Fibroblast of lung (primary cell): Measurements from ENCODE around the gene ERBB4. TPM values are rescaled to one million over a fixed set of nuclear protein-coding genes. Genes with fewer than 3 reads are reported as not detected.

Experiments used
- DNase-seq, 2 donors: peaks; one replicate each; pipeline versions ENCODE4 v3.0.0 to v3.0.0-alpha.2; 2010; ENCODE audit warnings: low read depth in 2 of 2
- H2AFZ ChIP-seq: 2 replicates; pipeline ENCODE4 v1.5.1; 2012; ENCODE audit warnings: low read length, control low read depth, inconsistent platforms
- H3K27ac ChIP-seq: 2 replicates; pipeline ENCODE4 v1.5.1; 2011; ENCODE audit warnings: low read length, control low read depth; ENCODE audit not compliant: insufficient read depth
- H3K27me3 ChIP-seq: 2 replicates; pipeline ENCODE4 v1.5.1; 2011; ENCODE audit warnings: mild to moderate bottlenecking, low read length; ENCODE audit not compliant: control insufficient read depth, insufficient read depth
- H3K36me3 ChIP-seq: 2 replicates; pipeline ENCODE4 v1.5.1; 2011; ENCODE audit warnings: low read length; ENCODE audit not compliant: control insufficient read depth, insufficient read depth
- H3K4me1 ChIP-seq: 2 replicates; pipeline ENCODE4 v1.5.1; 2011; ENCODE audit warnings: low read length; ENCODE audit not compliant: control insufficient read depth, insufficient read depth; ENCODE audit errors: extremely low read depth
- H3K4me2 ChIP-seq: 2 replicates; pipeline ENCODE4 v1.5.1; 2011; ENCODE audit warnings: low read length, control low read depth; ENCODE audit not compliant: insufficient read depth; ENCODE audit errors: extremely low read depth
- H3K4me3 ChIP-seq, 4 experiments: fragments of 200-600 bp in 1 of 4; sonication (generic) in 1 of 4; replicated peaks in 1 of 4; 2 replicates each; pipeline ENCODE4 v1.5.1; 2011 to 2016; ENCODE audit warnings: low read length in 4 of 4, low read depth in 3 of 4, mild to moderate bottlenecking in 3 of 4, control low read depth in 2 of 4, inconsistent platforms in 1 of 4, mixed read lengths in 1 of 4; ENCODE audit not compliant: insufficient read depth in 1 of 4; ENCODE audit errors: control extremely low read depth in 1 of 4
- H3K79me2 ChIP-seq: 2 replicates; pipeline ENCODE4 v1.5.1; 2012; ENCODE audit warnings: mild to moderate bottlenecking, low read length, inconsistent platforms; ENCODE audit not compliant: control insufficient read depth, insufficient read depth
- H3K9ac ChIP-seq: 2 replicates; pipeline ENCODE4 v1.5.1; 2011; ENCODE audit warnings: mild to moderate bottlenecking, low read length, control low read depth; ENCODE audit not compliant: insufficient read depth
- H3K9me3 ChIP-seq: 2 replicates; pipeline ENCODE4 v1.5.1; 2012; ENCODE audit warnings: low read depth, low read length; ENCODE audit not compliant: control insufficient read depth, insufficient read depth
- H4K20me1 ChIP-seq: 2 replicates; pipeline ENCODE4 v1.5.1; 2011; ENCODE audit warnings: low read length; ENCODE audit not compliant: control insufficient read depth, insufficient read depth; ENCODE audit errors: extremely low read depth
- CTCF ChIP-seq, 2 donors: IDR thresholded peaks in 1 of 2; conservative IDR thresholded peaks in 1 of 2; 1 replicate in 1 of 2; 2 replicates in 1 of 2; pipeline ENCODE4 v1.5.1; 2011 to 2012; ENCODE audit warnings: low read length in 2 of 2, control low read depth in 1 of 2, inconsistent platforms in 1 of 2, low read depth in 1 of 2, mild to moderate bottlenecking in 1 of 2
- EZH2 ChIP-seq: IDR thresholded peaks from 2 replicates; pipeline ENCODE4 v1.5.1; 2012; ENCODE audit warnings: low read length, control low read depth, mild to moderate bottlenecking; ENCODE audit errors: missing control alignments
- polyA plus RNA-seq, 2 donors: library from polyadenylated mRNA; depleted of rRNA in 1 of 2; stranded (reverse) in 1 of 2; unstranded in 1 of 2; fragments of >200 nt; gene quantifications; 2 replicates each; pipeline ENCODE4 v1.2.1, GENCODE V29; 2011 to 2012; ENCODE audit warnings: missing spikeins in 1 of 2
- total RNA-seq: library from RNA; depleted of rRNA; stranded (reverse); fragments of >200 nt; gene quantifications from 2 replicates; pipeline ENCODE4 v1.2.1, GENCODE V29; 2014

The ERBB4 gene
- total and polyA plus RNA-seq, 2 donors (not counting 1 experiment from before 2014, with no cell fraction given), result 0.08 to 0.17 TPM

- Histone ChIP-seq H3K36me3 (no peaks in the 10 kb centered on the region), H3K27me3 (no peaks in the 10 kb centered on the region), H3K9me3 (no peaks in the 10 kb centered on the region), H2AFZ (no peak overlapping the region), H3K27ac (no peak overlapping the region), H3K9ac (no peak overlapping the region), H3K4me2 (no peak overlapping the region), H3K79me2 (no peaks in the 10 kb centered on the region), H3K4me3 (no peak overlapping the region), H4K20me1 (no peaks in the 10 kb centered on the region), H3K4me1 (no peaks in the 10 kb centered on the region)
- no peak for DNase-seq
- TF ChIP-seq EZH2 (no peak), CTCF (conservative IDR thresholded peaks at IDR 0.05 in 1 of 2, IDR thresholded peaks at IDR 0.05 in 1 of 2; ENCODE audit: low read depth in 1 of 2, low read length in 2 of 2) (no peak)
Measured at GRCh38 chr2:212343167-212343566, 195.4 kb downstream of the ERBB4 start.

- Histone ChIP-seq H3K36me3 (no peaks in the 10 kb centered on the region), H3K4me1 (no peaks in the 10 kb centered on the region), H3K9me3 (no peaks in the 10 kb centered on the region), H3K27me3 (no peaks in the 10 kb centered on the region), H3K27ac (no peak overlapping the region), H3K4me3 (no peak overlapping the region), H3K4me2 (no peak overlapping the region), H2AFZ (no peak overlapping the region), H3K9ac (no peak overlapping the region), H4K20me1 (no peaks in the 10 kb centered on the region), H3K79me2 (no peaks in the 10 kb centered on the region)
- DNase-seq, result peak in 1 of 2 donors; percentile 19
- TF ChIP-seq CTCF (conservative IDR thresholded peaks at IDR 0.05 in 1 of 2, IDR thresholded peaks at IDR 0.05 in 1 of 2; ENCODE audit: low read depth in 1 of 2, low read length in 2 of 2) (no peak), EZH2 (no peak)
Measured at GRCh38 chr2:212337486-212338343, 200.9 kb downstream of the ERBB4 start.

GRCh38 chr2:212337036-212337435 is 201.6 kb downstream of the ERBB4 start:
- Histone ChIP-seq H3K79me2 (no peaks in the 10 kb centered on the region), H4K20me1 (no peaks in the 10 kb centered on the region), H2AFZ (no peak overlapping the region), H3K27ac (no peak overlapping the region), H3K36me3 (no peaks in the 10 kb centered on the region), H3K9ac (no peak overlapping the region), H3K4me2 (no peak overlapping the region), H3K4me1 (no peaks in the 10 kb centered on the region), H3K9me3 (no peaks in the 10 kb centered on the region), H3K4me3 (no peak overlapping the region), H3K27me3 (no peaks in the 10 kb centered on the region)
- peak in 1 of 2 donors; percentile 4 for DNase-seq
- TF ChIP-seq CTCF (conservative IDR thresholded peaks at IDR 0.05 in 1 of 2, IDR thresholded peaks at IDR 0.05 in 1 of 2; ENCODE audit: low read depth in 1 of 2, low read length in 2 of 2) (no peak), EZH2 (no peak)
